Measurements from ENCODE around the gene SELENOT. TPM values are rescaled to one million over a fixed set of nuclear protein-coding genes. Genes with fewer than 3 reads are reported as not detected.

The SELENOT gene
- total RNA-seq, 1 donor, result 117 TPM

DNA sequence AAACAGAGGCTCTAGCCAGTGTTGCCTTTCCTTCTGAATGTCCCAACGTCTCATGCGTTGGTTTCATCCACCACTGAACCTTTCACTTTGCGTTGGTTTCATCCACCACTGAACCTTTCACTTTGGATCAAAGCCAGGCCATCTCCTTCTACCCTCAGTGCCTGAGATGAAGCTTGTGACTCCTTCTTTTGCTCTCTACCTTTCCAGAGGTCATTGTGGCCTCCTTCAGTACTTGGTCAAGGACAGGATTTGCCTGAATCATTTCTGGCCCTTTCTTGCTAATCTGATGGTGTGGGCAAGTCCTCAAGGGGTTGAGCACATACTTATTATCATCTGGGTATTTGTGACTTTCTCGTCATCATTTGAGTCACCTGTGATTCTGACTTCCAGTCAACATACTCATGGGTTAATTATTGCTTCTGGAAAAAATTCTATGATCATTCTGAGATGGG lies 50.0 kb downstream of the SELENOT start:
- DNase-seq (ENCODE audit: low read depth in 2 of 3, low spot score in 2 of 3), result no peak

DNA sequence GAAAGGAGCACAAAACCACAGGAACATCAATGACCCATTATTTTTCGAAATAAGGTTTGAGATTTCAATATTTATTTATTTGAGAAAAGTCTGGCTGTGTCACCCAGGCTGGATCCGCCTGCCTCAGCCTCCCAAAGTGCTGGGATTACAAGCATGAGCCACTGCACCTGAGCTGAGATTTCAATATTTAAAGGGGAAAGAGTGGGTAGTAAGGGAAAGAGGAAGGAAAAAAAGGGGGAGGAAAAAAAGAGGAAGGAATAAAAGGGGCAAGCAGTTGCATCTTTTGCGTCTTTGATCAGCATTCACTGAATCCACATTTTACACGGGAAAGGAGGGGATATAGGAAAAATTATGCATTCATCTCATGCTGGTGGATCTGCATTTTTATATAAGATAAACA lies 53.2 kb downstream of the SELENOT start:
- no peak for DNase-seq (ENCODE audit: low read depth in 2 of 3, low spot score in 2 of 3)

GRCh38 chr3:150662410-150663200 lies 59.5 kb downstream of the SELENOT start:
- peak in 1 of 3 donors; percentile 34 for DNase-seq (ENCODE audit: low read depth in 2 of 3, low spot score in 2 of 3)

DNA sequence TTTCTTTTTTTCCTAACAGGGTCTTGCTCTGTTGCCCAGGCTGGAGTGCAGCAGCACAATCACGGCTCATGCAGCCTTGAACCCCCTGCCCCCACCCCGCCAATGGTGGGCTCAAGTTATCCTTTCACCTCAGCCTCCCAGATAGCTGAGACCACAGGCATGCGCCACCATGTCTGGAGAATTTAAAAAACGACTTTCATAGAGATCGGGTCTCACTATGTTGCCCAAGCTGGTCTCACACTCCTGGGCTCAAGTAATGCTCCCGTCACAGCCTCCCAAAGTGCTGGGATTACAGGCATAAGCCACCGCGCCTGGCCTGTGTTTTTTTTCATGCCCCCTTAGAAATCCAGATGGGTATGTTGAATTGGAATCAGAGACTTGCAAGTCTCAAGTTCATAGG lies 60.3 kb downstream of the SELENOT start:
- no peak for DNase-seq (ENCODE audit: low read depth in 2 of 3, low spot score in 2 of 3)

DNA sequence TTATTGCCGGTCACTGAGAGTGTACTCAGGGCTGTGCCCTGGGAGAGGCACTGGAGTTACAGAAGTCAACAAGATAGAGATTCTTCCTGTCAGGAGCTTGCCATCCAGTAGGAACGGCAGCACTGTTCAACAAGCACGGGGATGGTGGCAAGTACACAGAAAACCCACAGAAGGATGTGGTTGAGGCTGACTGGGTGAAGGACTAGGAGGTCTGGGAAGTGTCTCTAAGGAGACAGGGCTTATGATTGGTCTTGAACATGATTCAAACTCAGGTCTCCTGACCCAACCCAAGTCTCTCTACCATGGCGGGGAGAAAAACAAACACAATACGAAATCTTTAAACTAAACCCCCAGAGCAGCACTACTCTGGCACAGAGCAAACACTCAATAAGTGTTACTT lies 63.0 kb downstream of the SELENOT start:
- no peak for DNase-seq (ENCODE audit: low read depth in 2 of 3, low spot score in 2 of 3)

DNA sequence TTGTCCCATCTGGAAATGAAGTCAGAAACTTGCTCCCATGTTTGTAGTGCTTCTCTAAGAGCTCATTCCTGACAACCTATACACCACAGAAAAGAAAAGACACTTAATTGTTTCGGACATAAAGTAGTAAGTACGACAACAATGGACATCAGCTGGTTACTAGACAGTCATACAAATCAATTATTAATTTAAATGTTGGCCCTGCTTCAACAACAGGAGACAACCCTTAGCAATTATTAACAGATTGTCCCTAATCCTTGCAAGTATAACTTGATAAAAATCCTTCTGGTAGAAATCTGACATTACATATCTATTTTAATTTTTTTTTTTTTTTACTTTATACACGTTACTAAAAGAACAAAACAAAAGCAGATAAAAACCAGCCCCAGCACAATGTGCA lies 70.8 kb downstream of the SELENOT start:
- DNase-seq (ENCODE audit: low read depth in 2 of 3, low spot score in 2 of 3), result no peak

- peak in 1 of 3 donors; percentile 38 for DNase-seq (ENCODE audit: low read depth in 2 of 3, low spot score in 2 of 3)
Measured at GRCh38 chr3:150675587-150675986, 72.5 kb downstream of the SELENOT start.

Other genes with a start within 250 kb of the SELENOT start
- gene TSC22D2, start 195.0 kb upstream of the SELENOT start, total RNA-seq, result 8.1 TPM
- gene SERP1, start 56.8 kb upstream of the SELENOT start, total RNA-seq, result 275 TPM
- 118 TPM for gene EIF2A, start 56.5 kb upstream of the SELENOT start, total RNA-seq
- gene ERICH6, start 100.6 kb downstream of the SELENOT start, total RNA-seq, result not detected
- gene SIAH2, start 159.8 kb downstream of the SELENOT start, total RNA-seq, result 151 TPM